Retina (tissue), 1 donor: Measurements from ENCODE around the gene GALNT16.
A peak's percentile ranks its signal among the peaks of the same experiment; 100 is the strongest.
"Not testable (repeated sequence)": the region's sequence is repeated elsewhere in the genome, so short reads cannot be mapped to it uniquely, and the experiment has no call there.

Source experiments
- DNase-seq: peaks from one replicate; pipeline ENCODE4 v3.0.0-alpha.2; 2016

The GALNT16 gene

DNA sequence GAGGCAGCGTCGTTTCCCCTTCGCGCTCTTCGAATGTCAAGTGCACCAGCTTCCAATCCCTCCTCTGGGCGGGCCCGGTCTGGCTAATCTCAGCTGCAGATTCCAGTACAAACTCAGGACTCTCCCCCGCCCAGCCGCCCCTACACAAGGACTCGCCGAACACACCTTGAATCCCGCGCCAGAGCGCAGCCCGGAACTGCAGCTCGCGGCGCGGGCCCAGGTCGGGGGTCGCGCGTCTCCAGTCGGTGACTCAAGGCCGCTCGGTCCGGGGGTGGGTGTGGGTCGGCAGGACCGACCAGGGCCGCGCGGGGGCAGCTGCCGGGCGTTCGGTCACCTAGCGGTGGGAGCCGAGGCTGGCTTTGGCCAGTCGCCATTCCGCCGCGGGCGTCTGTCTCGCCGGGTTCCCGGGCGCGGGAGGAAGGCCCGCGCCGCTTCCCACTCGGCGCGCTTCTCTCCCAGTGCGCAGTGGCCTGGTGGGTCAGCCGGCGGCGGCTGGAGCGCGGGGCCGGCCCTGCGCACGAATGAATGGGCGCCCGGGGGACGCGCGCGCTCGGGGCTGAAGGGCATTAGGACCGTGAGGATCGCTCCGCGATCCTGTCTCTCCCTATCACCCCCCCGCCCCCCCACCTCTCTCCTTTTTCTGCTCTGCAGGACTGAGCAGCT is at the start of gene GALNT16:
Gene GALNT16 (plus strand): TSS at position 632 of the 663 bp plus-strand sequence. CDS start 133 bp downstream, outside the sequence.
- DNase-seq = peak; percentile 89

DNA sequence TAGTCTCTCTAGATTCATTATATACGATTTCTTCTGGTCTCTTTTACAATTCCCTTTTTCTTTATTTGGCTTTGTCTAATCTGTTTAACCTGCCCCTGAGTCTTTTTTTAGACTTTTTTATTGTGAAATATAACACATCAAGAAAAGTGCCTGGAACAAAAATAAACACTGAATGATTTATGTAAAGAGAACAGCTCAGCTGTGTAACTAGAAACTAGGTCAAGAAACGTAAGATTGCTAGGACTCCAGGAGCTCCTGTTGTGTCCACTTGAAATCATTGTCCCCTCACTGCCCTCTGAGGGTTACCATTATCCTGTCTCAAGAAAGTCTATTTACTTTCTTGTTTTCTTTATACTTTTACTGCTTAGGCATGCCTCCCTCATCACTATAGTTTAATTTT is 45.6 kb upstream of the GALNT16 start:
- no peak for DNase-seq

DNA sequence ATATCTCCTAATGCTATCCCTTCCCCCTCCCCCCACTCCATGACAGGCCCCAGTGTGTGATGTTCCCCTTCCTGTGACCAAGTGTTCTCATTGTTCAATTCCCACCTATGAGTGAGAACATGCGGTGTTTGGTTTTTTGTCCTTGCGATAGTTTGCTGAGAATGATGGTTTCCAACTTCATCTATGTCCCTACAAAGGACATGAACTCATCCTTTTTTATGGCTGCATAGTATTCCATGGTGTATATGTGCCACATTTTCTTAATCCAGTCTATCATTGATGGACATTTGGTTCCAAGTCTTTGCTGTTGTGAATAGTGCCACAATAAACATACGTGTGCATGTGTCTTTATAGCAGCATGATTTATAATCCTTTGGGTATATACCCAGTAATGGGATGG is 42.3 kb upstream of the GALNT16 start:
- DNase-seq = not testable (repeated sequence)

DNA sequence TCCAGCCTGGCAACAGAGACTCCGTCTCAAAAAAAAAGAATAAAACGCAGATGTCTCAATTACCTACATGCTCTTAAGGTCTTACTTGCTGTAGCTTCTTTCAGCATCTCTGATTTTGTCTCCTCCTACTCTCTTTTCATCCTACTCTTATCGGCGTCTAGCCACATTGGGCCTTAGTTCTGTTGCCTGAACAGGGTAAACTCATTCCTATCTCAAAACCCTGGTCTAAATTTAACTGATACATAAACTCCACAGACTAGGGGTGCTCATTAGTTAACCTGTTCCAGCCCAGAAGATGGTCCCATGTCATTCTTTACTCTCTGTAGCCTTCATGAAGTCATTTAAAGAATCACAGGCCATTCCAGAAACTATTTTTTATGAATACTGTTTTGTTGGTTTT is 35.0 kb upstream of the GALNT16 start:
- DNase-seq = no peak

DNA sequence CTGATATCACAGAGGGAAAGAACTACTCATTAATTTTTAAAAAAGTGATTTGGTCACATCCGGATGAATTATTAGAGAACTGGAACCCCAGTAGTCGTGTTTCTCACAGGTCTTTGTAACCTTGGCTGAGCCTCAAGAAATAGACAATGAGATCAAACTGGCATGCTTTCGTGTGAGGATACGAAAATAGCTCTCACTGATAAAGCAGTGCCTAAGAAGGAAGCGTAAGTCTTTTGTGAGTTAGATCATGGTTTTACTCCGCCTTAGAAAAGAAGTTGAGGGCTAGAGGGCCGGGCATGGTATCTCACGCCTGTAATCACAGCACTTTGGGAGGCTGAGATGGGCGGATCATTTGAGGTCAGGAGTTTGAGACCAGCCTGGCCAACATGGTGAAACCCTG is 33.8 kb upstream of the GALNT16 start:
- DNase-seq = no peak

DNA sequence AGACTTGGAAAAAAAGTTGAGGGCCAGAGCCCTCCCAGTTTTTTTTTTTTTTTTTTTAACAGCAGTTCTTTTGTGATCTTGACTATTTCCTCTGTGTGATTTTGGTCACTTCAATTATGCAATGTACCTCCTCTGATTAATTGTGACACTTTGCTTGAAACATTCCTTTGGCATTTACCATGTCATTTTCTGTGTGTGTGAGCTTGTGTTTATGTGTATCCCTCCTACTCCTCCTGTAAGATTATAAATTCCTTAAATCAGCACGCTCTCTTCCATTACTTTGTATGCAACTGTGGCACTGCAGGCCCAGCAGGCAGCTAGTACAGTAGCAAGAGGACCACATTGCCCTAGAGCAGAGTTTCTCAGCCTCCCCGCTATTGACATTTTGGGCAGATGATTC is 33.2 kb upstream of the GALNT16 start:
- DNase-seq = no peak

DNA sequence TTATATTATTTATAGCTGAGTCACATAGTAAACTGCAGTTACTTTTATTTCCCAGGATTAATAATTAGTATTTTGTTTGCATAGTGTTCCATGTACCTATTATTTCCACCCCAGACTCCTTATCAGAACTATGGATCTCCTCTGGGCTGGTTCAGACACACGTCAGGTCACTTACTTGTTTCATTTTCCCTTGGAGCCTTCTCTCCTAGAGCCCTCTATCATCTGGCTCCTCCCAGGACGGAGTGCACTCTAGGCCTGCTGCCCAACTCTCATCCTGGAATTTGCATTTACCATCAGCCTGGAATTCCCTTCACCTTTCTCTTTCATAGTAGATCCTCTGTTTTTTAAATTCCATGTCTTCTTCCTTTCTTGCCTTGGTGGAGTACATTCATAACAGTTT is 28.5 kb upstream of the GALNT16 start:
- no peak for DNase-seq

DNA sequence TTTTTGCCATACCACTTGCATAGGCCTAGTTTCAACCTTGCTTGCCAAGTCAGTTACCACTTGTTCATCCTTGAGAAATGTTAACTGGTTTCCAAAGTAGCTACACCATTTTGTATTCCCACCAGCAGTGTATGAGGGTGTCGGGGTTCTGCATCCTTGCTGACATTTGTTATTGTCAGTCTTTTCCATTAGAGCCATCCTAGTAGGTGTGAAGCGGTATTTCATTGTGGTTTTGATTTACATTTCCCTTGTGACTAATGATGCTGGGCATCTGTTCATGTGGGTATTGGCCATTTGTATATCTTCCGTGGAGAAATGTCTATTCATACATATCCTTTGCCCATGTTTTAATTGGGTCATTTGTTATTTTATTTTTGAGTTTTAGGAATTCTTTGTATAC is 27.6 kb upstream of the GALNT16 start:
- no peak for DNase-seq

DNA sequence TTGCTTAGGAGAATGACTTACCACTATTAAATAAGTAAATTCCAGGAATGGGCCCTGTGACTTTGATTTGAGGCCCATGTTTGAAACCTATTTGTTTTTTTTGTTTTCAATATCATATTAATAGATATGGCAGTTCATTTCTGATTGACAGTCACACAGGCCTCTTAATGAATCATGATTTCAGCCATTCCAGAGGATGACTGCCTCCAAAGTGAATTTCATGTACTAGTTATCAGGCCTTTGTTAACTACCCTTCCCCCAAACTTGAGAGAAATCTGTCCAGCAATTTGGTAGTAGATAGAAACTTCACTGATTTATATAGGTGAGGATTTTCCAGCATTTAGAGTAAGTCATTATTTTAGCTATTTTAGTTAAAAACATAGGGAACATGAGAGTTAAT is 25.9 kb upstream of the GALNT16 start:
- no peak for DNase-seq

DNA sequence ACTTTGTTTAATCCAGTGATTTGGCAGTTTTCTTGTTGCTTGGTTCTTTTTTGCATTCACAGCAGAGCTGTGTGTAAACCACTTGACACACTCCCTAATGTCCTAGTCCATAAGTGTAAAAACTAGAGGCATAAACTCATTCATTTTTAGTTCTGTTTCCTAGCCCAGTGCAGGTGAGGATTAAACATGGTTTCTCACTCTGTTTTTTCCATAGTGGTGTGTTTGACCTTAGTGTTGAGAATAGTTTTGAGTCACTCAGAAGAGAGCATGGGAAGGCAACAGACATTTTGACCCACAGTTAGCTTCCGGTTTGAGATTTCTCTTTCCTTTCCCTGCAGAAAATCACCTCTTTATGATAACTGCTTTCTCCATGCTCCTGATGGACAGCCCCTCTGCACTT is 24.2 kb upstream of the GALNT16 start:
- no peak for DNase-seq

DNA sequence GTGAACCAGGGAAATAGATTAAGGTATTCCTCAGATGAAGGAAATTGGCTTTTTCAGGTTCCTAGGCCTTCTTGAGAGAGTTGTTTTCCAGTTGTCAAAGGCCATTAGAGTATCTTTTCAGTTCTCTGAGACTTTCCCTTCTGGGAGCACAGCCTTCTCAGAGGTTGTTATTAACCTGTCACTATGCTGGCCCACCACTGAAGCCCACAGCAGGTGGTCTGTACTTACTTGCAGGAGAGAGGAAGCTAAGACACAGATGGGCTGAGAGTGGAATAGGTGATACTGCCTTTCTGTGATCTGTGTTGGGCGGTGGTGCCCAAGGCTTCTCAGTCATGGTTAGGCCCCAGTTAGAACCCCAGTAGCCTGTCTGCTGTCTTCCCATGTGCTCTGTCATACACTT is 22.8 kb upstream of the GALNT16 start:
- no peak for DNase-seq

DNA sequence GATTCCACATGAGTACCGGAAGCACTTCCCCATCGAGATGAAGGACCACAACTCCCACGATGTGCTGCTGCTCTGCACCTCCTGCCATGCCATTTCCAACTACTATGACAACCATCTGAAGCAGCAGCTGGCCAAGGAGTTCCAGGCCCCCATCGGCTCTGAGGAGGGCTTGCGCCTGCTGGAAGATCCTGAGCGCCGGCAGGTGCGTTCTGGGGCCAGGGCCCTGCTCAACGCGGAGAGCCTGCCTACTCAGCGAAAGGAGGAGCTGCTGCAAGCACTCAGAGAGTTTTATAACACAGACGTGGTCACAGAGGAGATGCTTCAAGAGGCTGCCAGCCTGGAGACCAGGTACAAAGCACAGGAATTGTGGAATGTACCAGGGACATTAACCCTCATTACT is 22.4 kb upstream of the GALNT16 start:
- DNase-seq = no peak

DNA sequence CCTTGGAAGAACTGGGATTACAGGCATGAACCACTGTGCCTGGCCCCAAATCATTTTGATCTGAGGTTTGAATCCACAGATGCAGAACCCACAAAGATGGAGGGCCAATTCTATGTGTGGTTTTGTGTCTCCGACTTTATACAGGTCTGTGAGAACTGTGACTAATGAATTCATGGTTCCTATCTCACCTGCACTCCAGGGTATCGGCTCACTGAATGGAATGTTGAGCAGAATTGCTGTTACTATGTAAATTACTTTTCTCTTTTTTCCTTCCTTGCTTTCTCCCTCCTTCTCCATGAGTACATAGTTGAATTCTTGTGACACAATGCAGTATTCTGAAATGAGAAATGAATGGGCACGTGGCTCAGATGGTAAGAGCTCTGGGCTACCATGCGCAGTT is 21.1 kb upstream of the GALNT16 start:
- no peak for DNase-seq

DNA sequence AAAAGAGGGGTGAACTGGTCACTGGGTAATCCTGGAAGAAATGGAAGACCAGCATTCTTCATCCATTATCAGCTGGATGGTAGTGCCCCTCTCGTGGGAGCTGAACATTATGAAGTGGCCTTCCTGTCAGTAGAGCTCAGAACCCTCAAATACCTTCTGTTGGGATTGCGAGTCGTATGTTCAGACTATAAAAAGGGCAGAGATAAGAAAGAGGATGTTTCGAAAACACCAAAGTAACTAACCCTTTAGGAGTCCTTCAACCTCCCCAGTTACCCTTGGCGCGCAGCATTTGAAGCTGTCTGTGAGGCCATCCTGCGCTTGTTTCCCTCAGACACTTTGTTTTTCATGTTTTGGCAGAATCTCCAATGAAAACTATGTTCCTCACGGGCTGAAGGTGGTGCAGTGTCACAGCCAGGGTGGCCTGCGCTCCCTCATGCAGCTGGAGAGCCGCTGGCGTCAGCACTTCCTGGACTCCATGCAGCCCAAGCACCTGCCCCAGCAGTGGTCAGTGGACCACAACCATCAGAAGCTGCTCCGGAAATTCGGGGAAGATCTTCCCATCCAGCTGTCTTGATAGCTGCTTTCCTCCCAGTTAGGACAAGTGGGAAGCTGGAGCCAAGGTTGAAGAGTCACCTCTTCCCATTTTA is 19.3 kb upstream of the GALNT16 start:
- no peak for DNase-seq

DNA sequence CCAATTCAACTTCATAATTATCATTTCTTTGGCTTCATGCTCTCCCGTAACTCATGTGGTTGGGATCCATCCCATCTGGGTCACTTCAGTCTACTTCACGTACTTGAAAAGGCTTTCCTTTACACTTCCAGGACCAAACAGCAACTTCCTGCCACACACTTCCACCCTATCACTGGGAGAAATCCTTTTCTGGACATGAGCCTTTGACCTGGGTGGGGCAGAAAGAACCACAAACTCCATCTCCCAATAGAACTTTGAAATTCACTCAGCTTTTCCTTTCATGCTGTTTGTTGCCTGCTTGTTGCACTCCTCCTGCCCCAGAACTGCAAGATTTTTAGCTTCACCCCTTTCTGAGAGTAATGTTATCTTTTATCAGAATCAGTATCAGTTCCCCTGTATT is 18.4 kb upstream of the GALNT16 start:
- no peak for DNase-seq

DNA sequence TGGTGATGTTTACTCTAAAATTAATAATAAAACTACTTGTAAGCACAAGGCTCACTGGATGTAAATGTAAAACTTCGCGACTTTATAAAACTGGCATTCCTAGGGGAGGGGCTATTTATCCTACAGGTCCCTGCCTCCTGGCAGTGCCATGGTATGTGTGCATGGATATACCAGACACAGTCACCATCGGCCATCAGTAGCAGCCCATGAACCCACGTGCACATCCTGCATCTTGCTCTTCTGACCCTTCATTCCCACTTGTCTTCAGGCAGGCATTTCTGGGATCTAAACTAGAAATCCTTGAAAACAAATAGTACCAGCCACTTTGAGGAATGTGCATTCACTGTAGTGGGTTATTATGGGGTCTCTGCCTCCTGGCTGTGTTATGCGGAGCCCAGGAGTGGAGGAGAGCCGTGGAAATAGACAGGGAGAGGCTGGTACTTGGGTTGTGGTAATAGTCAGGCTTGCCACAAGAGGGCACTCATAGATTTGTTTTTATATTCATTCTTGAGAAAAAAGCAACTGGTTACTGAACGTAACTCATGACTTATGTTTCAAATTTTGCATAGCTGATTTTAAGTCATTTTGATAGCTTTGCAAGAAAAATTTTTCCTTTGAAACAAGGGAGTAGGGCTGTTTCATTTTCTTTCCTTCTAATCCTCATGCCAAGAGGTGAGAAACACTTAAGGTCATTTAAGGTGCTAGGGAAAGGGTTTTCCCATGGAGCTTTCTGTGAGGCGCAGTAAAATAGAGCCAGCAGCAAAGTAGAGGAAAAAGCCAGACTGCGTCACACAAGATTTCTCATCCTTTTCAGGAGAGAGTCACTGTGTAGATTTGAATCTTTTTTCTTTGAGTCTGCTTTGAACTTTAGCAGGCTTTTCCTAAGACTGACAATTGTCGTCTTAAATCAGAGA is 17.4 kb upstream of the GALNT16 start:
- DNase-seq = peak; percentile 69

DNA sequence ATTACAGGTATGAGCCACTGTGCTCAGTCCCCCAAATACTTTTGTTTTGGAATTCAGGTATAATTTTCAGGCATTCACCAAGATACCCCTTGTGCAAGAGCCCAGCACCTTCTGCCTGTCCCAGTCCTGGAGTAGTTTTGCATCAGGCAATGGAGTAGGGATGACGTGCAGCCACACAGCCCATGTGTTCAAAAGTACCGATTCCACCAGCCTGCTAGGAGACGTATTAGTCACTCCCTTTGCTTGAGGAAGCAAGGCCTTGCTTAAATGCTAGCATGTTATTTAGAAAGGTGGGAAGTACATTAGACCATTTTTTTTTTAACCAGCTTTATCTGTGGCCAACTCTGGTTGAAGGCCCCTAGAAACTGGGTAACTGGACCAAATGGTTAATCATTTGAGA is 15.0 kb upstream of the GALNT16 start:
- no peak for DNase-seq

DNA sequence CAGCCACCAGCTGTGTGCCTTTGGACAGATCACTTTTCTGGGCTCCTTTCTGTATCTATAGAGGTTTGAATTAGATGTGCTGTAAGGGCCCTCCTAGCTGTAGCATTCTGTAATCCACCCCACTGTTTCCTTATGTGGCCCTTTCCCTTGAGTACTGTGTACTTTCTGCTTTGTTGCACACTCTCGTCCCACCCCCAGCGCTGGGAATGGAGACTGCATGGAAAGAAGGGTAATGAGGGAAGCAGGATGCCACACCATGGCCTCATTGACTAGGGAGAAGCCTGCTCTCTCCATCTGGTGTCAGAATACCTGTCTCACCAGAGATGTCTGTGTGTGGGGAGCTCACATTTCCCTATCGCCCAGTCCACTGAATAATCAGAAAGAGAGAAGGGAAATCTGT is 13.6 kb upstream of the GALNT16 start:
- no peak for DNase-seq

DNA sequence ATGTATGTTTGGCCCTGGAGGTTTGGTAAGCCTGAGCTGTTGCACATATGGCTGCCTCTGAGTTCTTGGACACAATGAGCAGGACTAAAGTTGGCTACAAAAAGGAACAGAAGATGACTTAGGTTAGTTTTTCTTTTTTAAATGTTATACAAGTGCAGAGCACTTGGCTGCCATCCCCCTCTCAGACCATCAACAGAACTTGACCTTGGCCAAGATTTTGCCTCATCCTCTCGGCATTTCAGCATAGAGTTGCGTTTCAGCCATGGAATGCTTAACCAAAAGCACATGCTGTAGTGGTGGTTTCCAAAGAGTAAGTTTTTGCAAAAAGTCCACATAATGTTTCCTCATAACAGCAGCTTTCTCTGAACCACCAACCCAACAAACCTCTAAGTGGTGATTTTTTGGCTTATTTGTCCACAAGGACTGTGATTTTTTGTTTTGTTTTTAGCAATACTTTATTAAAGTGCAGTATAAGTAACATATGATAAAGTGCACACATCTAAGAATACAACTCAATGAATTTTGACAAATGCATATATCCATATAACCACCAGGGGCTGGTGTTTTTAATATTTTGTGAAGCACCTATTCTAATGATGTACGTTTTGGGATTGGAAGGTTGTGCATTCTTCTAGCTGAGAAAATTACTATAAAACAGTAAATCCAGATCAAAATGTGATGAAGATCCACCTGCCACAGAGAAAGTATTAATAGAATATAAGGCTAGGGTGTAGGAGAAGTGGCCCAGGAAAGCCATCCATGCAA is 12.1 kb upstream of the GALNT16 start:
- no peak for DNase-seq

DNA sequence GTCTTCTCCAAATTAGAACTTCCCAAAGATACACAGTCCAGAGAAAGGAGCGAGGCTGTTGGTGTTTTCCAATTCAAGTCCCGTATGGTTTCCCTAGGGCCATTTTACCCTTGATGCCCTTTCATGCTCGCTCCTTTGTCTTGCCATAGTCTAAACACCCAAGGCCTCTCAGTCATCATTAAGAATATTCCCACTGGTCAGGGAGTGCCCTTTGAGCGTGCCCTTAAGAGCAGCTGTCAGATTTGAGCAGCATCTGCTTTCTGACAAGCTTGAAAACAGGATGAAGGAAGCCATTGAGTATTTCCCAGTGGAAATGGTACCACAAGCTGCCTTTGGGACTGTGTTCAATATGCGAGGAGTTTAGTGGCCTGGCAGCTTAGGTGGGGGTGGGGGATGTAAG is 10.4 kb upstream of the GALNT16 start:
- DNase-seq = peak; percentile 55

DNA sequence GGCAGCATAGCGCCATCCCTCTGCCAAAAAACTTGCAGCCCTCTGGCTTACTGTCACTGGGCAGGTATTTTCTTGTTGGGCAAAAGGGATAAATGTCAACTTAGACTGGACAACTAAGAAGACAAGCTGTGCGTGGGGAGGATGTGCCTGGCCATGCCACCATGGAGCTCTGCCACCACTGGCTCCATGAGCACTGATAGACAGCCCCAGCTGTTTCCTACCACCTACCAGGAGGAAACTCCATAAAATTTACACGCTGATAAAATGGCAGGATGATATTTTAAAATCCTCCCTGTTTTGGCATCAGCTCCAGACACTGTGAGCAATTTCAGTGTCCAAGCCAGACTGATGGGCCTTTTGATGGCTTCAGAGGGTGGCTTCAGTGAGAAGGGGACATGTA is 7.1 kb upstream of the GALNT16 start:
- DNase-seq = no peak

DNA sequence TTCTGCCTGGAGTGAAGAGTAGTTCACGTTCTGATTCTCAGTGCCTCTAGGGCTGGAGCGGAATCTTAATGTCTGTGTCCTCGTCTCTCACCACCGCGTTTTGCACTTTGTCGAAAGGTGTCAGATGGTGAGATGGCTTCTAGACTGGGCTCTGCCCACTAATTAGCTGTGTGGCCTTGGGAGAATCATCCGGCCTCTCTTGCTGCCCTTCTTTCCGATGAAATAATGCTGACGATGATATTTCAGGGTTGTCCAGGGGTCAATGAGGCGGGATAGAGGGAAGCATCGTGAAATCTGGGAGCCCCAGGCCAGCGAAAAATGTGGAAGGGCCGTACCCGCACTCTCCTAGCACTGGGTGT is 811 bp upstream of the GALNT16 start:
- no peak for DNase-seq

DNA sequence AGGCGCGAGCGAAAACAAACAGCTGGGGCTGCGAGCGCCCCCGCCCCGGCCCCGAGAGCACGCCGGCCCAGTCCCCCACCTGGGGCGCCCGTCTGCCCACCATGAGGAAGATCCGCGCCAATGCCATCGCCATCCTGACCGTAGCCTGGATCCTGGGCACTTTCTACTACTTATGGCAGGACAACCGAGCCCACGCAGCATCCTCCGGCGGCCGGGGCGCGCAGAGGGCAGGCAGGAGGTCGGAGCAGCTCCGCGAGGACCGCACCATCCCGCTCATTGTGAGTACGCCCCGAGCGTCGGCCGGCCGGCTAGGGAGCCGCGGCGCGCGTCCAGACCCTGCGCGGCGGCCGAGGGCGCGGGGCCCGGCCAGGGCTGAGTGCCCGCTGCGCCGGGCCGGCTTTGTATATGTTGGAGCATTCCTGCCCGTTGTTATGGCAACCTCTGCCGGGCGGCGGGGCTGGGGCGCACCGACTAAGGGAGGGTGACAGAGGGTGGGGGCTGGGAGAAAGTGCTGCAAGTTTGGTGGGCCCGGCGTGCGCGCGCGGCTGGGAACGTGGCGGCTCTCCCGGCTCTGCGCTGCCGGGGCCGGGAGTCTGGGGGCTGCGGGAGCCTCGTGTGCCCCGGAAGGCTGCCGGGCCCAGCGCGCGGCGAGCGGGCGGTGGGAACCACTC is 367 bp downstream of the GALNT16 start:
- no peak for DNase-seq
